Epithelial cell of prostate (primary cell): ENCODE measurements around the gene STX18.
"Not testable (repeated sequence)": the region's sequence is repeated elsewhere in the genome, so short reads cannot be mapped to it uniquely, and the experiment has no call there.

Source experiments
- DNase-seq: peaks from one replicate; pipeline ENCODE4 v3.0.0-alpha.2; 2011; ENCODE audit warnings: low read depth, low spot score
- H3K27ac ChIP-seq: fragments of 450-650 bp; 2 replicates; pipeline ENCODE4 v1.5.1; 2017; ENCODE audit warnings: mild to moderate bottlenecking

Gene STX18

GRCh38 chr4:4541661-4542570 is at the start of gene STX18:
Gene STX18, minus strand, starts transcription at chr4:4542048. Its CDS starts 84 bp downstream, at chr4:4541964.
- peak; percentile 65 for DNase-seq
- H3K27ac ChIP-seq: peak within 1 kb of the TSS; percentile 74

- no peak overlapping the region for H3K27ac ChIP-seq
- no peak for DNase-seq
Observed at GRCh38 chr4:4591071-4591470, 49.2 kb upstream of the STX18 start.

- DNase-seq: no peak
- no peak overlapping the region for H3K27ac ChIP-seq
Observed at GRCh38 chr4:4590546-4590945, 48.7 kb upstream of the STX18 start.

GRCh38 chr4:4585012-4585670 is 43.3 kb upstream of the STX18 start:
- no peak for DNase-seq
- H3K27ac ChIP-seq: peak overlapping the region; percentile 80

GRCh38 chr4:4583606-4584005 is 41.8 kb upstream of the STX18 start:
- DNase-seq: no peak
- H3K27ac ChIP-seq: no peak overlapping the region

- DNase-seq: no peak
- H3K27ac ChIP-seq: no peak overlapping the region
Observed at GRCh38 chr4:4582653-4583052, 40.8 kb upstream of the STX18 start.

- DNase-seq: no peak
- no peak overlapping the region for H3K27ac ChIP-seq
Observed at GRCh38 chr4:4580494-4580893, 38.6 kb upstream of the STX18 start.

- H3K27ac ChIP-seq: no peak overlapping the region
- DNase-seq: no peak
Observed at GRCh38 chr4:4578981-4579380, 37.1 kb upstream of the STX18 start.

- no peak for DNase-seq
- H3K27ac ChIP-seq: no peak overlapping the region
Observed at GRCh38 chr4:4577359-4577875, 35.6 kb upstream of the STX18 start.

GRCh38 chr4:4575284-4576211 is 33.7 kb upstream of the STX18 start:
- no peak for DNase-seq
- peak overlapping the region; percentile 11 for H3K27ac ChIP-seq

- no peak for DNase-seq
- peak overlapping the region; percentile 11 for H3K27ac ChIP-seq
Observed at GRCh38 chr4:4574792-4575191, 32.9 kb upstream of the STX18 start.

GRCh38 chr4:4574052-4574451 is 32.2 kb upstream of the STX18 start:
- DNase-seq: no peak
- no peak overlapping the region for H3K27ac ChIP-seq

- no peak overlapping the region for H3K27ac ChIP-seq
- no peak for DNase-seq
Observed at GRCh38 chr4:4572821-4573220, 31.0 kb upstream of the STX18 start.

GRCh38 chr4:4569861-4570260 is 28.0 kb upstream of the STX18 start:
- not testable (repeated sequence) for DNase-seq, H3K27ac ChIP-seq

GRCh38 chr4:4568806-4569427 is 27.1 kb upstream of the STX18 start:
- H3K27ac ChIP-seq: no peak overlapping the region
- no peak for DNase-seq

GRCh38 chr4:4566359-4566758 is 24.5 kb upstream of the STX18 start:
- DNase-seq, H3K27ac ChIP-seq: not testable (repeated sequence)

- no peak overlapping the region for H3K27ac ChIP-seq
- DNase-seq: no peak
Observed at GRCh38 chr4:4564522-4564921, 22.7 kb upstream of the STX18 start.

- DNase-seq: no peak
Observed at GRCh38 chr4:4560642-4561041, 18.8 kb upstream of the STX18 start.

GRCh38 chr4:4560136-4560535 is 18.3 kb upstream of the STX18 start:
- DNase-seq: no peak

More at GRCh38 chr4:4560642-4561041, 18.8 kb upstream of the STX18 start:
- H3K27ac ChIP-seq: no peak overlapping the region

GRCh38 chr4:4559596-4559995 is 17.7 kb upstream of the STX18 start:
- H3K27ac ChIP-seq: no peak overlapping the region
- peak; percentile 66 for DNase-seq

More at GRCh38 chr4:4560136-4560535, 18.3 kb upstream of the STX18 start:
- H3K27ac ChIP-seq: no peak overlapping the region
